ENCODE results near the gene RIC3.

GRCh38 chr11:8205566-8205965 is 36.7 kb upstream of the RIC3 start:
- TF ChIP-seq, protein P1, sequence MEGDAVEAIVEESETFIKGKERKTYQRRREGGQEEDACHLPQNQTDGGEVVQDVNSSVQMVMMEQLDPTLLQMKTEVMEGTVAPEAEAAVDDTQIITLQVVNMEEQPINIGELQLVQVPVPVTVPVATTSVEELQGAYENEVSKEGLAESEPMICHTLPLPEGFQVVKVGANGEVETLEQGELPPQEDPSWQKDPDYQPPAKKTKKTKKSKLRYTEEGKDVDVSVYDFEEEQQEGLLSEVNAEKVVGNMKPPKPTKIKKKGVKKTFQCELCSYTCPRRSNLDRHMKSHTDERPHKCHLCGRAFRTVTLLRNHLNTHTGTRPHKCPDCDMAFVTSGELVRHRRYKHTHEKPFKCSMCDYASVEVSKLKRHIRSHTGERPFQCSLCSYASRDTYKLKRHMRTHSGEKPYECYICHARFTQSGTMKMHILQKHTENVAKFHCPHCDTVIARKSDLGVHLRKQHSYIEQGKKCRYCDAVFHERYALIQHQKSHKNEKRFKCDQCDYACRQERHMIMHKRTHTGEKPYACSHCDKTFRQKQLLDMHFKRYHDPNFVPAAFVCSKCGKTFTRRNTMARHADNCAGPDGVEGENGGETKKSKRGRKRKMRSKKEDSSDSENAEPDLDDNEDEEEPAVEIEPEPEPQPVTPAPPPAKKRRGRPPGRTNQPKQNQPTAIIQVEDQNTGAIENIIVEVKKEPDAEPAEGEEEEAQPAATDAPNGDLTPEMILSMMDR (conservative IDR thresholded peaks at IDR 0.05; ENCODE audit: low read depth, low read length), result no peak
- TF ChIP-seq EZH2phosphoT487 (IDR thresholded peaks at IDR 0.05; ENCODE audit: borderline replicate concordance, low read length), result no peak
